CD4-positive, alpha-beta T cell treated with Interleukin-17A for 4 hours (primary cell): ENCODE measurements around the gene CHAC1.

Experiments
- DNase-seq: peaks from one replicate; pipeline ENCODE4 v3.0.0-alpha.2; 2020; ENCODE audit warnings: mixed read lengths

CHAC1 gene

GRCh38 chr15:40925863-40926658 is 27.2 kb upstream of the CHAC1 start:
- DNase-seq = no peak

GRCh38 chr15:40926659-40927494 is 26.4 kb upstream of the CHAC1 start:
- no peak for DNase-seq

DNA sequence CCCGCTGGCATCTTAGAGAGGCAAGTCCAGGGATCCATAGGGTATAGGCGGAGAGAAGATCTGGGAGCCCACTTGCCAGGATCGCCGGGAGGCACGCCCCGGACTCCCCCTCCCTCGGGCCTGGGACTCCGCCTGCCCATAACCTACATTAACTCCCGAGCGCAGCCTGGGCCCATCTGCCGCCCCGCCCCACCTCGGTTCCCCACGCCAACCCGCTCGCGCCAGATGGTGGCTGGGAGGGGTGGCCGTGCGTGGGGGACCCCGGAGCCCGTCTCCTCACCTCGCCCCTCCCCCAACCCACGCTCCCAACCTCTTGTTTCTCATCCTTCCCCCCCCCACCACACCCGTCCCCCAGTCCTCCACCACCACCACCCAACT is 25.8 kb upstream of the CHAC1 start:
- no peak for DNase-seq

DNA sequence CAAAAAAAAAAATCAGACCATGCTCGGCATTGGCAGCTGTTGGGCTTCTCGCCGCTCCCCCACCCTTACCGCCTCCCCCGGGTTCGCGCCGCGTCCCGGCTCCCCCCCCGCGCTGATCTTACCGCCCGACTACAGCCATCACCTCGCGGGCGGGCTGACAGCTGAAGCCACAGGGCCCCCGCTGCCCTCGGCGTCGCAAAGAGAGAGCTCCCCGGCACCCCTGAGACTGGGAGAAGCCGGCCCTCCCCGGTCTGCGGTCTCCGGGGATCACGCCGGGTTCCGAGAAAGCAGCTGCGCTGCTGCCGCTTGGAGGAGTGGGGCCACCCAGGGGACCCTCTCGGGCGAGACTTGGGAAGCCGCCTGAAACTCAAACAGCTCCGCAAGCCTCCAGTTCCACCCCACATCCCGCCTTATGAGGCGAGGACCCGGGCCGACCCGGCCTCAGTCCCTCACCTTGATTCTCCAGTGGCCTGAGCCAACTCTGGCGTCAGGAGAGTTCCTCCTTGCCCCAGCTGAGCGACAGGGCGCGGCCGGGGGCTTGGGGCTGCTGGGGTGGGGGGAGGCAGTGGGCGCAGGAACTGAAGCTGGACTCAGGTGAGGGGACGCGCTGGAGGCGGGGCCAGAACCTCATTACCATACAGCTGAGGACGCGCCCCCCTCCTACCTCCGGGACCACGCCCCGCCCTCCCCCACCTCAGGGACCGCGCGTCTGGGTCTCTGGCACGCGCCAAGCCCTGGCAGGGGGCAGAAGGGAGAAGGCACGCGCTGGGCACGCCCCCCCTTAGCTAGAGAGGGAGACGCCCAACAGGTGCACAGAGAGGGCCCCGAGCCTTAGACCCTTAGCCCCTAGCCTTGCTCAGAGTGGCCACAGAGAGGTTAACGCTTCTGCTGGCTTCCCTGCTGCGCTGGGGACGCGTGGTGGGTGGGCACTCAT is 25.1 kb upstream of the CHAC1 start:
- DNase-seq = peak; percentile 42

GRCh38 chr15:40928821-40929659 is 24.2 kb upstream of the CHAC1 start, which contains the start of gene DLL4:
Gene DLL4 (plus strand): TSS chr15:40929340. CDS start chr15:40929669, 329 bp downstream.
- DNase-seq = peak; percentile 49

DNA sequence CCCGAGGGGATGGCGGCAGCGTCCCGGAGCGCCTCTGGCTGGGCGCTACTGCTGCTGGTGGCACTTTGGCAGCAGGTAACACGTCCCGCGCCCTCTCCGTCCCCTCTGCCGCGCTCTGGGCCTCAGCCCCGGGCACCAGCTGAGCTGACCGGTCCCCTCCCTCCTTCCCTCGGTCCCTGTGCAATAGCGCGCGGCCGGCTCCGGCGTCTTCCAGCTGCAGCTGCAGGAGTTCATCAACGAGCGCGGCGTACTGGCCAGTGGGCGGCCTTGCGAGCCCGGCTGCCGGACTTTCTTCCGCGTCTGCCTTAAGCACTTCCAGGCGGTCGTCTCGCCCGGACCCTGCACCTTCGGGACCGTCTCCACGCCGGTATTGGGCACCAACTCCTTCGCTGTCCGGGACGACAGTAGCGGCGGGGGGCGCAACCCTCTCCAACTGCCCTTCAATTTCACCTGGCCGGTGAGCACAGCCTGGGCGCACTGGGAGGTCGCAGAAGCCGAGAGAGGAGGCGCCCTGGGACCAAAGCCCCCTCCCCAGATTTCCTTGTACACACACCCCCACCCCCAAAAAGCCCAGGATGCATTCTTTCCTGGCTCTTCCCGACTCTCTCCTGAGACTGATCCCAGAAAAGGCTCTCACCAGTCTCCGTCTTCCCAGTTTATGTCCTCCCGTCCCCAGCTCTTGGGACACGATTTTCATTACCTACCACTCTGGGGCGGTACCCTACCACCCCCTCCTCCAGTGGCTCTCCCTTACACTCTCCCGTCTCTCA is 23.4 kb upstream of the CHAC1 start:
- DNase-seq = no peak

DNA sequence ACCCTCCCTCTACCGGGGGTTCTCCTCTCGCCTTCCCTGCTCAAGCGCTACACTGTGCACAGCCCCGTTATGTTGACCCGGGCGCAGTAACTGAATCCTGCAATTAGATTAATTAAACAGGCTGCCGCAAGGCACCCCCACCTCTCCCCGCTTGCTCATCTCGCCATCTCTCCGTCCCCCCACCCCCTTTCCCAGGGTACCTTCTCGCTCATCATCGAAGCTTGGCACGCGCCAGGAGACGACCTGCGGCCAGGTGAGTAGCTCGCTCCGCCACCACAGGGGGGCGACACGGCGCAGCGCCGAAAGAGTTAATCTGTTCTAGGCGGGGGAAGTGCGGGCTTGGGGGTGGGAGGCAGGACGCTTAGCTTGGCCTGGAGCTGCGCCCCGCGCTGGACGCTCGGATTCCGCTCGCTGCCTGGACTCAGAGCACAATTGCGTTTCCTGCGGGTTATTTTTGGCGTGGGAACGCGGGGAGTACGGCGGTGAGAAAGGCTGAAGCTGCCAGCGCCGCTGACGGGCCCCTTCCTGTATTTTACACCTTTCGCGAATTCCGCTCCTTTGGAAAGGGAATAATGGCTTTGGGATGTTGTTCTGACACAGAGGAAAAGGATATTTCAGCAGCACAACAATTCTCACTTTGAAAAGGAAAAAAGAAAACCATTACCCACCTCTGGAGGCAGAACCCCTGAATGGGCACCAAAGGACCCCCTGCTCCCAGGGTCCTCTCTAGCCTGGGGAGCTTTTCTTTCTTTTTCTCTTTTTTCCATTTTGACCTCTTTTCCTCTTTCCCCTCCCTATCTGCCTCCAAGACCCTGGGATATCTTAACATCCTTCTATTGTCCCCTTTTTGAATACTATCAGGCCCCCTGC is 22.6 kb upstream of the CHAC1 start:
- peak; percentile 64 for DNase-seq

- DNase-seq = no peak
Measured at GRCh38 chr15:40931300-40932142, 21.8 kb upstream of the CHAC1 start.

GRCh38 chr15:40932156-40932555 is 21.1 kb upstream of the CHAC1 start:
- DNase-seq = no peak

DNA sequence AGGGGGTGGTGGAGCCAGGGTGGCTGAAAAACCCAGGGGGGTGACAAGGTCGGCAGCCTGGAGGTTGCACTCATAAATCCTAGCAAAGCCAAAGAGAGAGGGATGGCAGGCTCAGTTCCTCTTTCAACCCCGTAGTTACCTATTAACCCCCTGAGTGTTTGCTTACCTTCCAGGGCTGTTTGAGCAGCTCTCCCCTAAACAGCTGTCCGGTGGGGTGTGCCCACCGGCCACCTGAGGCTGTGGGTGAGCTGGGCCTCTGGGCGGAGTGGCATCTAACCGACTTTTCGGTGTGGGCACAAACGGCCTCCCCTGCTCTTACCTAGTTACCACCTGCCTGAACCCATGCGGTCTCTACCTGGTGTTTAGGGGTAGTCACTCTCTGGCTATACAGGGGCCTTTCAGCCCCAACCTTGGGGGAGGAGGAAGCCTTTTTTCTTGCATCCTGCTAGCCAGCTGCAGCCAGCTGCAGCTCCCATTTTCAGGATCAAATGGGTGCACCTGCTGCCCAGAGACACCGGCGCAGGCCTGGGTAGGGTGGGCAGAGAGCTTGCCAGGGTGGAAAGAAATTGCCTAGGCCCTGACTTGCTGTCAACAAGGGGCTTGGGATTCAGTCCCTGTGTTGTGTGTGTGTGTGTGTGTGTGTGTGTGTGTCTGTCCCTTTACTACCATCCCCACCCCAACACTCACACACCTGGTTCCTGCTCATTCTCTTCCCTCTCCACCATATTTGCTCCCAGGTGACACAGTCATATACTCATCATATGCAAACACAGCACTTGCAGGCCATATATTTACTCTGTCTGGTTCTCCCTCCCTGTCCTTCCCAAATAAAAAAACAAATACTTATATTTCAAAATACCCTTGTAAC is 20.4 kb upstream of the CHAC1 start:
- no peak for DNase-seq

DNA sequence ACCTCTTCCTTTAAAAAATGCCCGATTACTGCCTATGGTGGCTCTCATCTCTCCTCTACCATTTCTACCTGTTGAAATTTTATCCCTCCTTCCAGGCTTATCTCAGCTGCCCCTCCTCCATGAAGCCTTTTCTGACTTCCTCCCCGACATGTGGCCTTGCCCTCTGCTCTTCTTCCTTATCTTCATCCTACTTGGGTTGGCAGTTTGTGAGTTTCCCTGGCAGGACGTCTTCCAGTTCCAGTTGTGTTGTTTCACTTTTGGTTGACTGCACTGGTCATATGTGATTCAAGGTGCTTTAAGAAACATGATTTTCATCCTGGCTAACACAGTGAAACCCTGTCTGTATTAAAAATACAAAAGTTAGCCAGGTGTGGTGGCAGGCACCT is 19.8 kb upstream of the CHAC1 start:
- no peak for DNase-seq

GRCh38 chr15:40934457-40934856 is 18.8 kb upstream of the CHAC1 start:
- no peak for DNase-seq

- no peak for DNase-seq
Measured at GRCh38 chr15:40936234-40936708, 17.0 kb upstream of the CHAC1 start.

GRCh38 chr15:40936709-40937666 is 16.3 kb upstream of the CHAC1 start:
- DNase-seq = no peak

- no peak for DNase-seq
Measured at GRCh38 chr15:40937762-40938535, 15.3 kb upstream of the CHAC1 start.

DNA sequence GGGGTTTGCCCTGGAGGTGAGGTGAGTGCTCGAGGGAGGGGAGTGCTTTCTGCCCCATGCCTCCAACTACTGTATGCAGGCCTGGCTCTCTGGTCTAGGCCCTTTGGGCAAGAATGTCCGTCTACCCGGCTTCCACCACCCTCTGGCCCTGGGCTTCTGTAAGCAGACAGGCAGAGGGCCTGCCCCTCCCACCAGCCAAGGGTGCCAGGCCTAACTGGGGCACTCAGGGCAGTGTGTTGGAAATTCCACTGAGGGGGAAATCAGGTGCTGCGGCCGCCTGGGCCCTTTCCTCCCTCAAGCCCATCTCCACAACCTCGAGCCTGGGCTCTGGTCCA is 14.8 kb upstream of the CHAC1 start:
- DNase-seq = no peak
